Panc1 (cell line): ENCODE data around the gene P3H3. TPM values are rescaled to one million over a fixed set of nuclear protein-coding genes. Genes with fewer than 3 reads are reported as not detected.

Source experiments
- ATAC-seq: fragments of 200-7000 bp; cut with Tn5 transposase; 2 replicates; pipeline ENCODE4 v1.9.1; 2020; ENCODE audit warnings: mild to moderate bottlenecking, moderate library complexity
- BruUV-seq: library from RNA; stranded (reverse); fragments of 400-500 nt; replicated peaks from 2 replicates; lab custom pipeline; 2021; lab: Mats Ljungman, UMichigan
- CTCF ChIA-PET: fragments of 300-600 bp; sonication (Branson Sonifier 250); formaldehyde crosslinking; loops from one replicate; lab custom pipeline; 2022; ENCODE audit warnings: antibody characterized with exemption; lab: Charles Lee
- POLR2A ChIA-PET: fragments of 300-600 bp; sonication (Branson Sonifier 250); formaldehyde crosslinking; loops from one replicate; lab custom pipeline; 2022; ENCODE audit warnings: antibody characterized with exemption; lab: Charles Lee
- DNase-seq: peaks from one replicate; pipeline ENCODE4 v3.0.0-alpha.2; 2010; ENCODE audit warnings: low read depth, low spot score
- H3K27ac ChIP-seq: 2 replicates; pipeline ENCODE4 v1.5.1; 2011; ENCODE audit warnings: mild to moderate bottlenecking, low read length, inconsistent platforms
- H3K27me3 ChIP-seq: fragments of 200-500 bp; sonication (Bioruptor generic); 2 replicates; pipeline ENCODE4 v1.6.0; 2014; ENCODE audit warnings: low read length, inconsistent platforms; ENCODE audit not compliant: control insufficient read depth, insufficient read depth
- H3K36me3 ChIP-seq: fragments of 200-500 bp; sonication (Bioruptor generic); 2 replicates; pipeline ENCODE4 v1.5.1; 2014; ENCODE audit warnings: inconsistent platforms, mild to moderate bottlenecking, low read length, moderate library complexity; ENCODE audit not compliant: control insufficient read depth, insufficient read depth
- H3K4me1 ChIP-seq: 2 replicates; pipeline ENCODE4 v1.5.1; 2011; ENCODE audit warnings: inconsistent platforms, mild to moderate bottlenecking, low read length, moderate library complexity; ENCODE audit not compliant: control insufficient read depth, insufficient read depth
- H3K4me3 ChIP-seq, 2 experiments: 2 replicates each; pipeline ENCODE4 v1.5.1; 2011 to 2012; ENCODE audit warnings: low read depth in 2 of 2, low read length in 2 of 2, mild to moderate bottlenecking in 2 of 2, inconsistent platforms in 1 of 2, moderate library complexity in 1 of 2
- H3K9me3 ChIP-seq: fragments of 200-500 bp; sonication (Bioruptor generic); 2 replicates; pipeline ENCODE4 v1.5.1; 2014; ENCODE audit warnings: low read depth, mild to moderate bottlenecking, inconsistent platforms, low read length, moderate library complexity; ENCODE audit not compliant: control insufficient read depth, insufficient read depth
- POLR2AphosphoS5 ChIP-seq: IDR thresholded peaks from 2 replicates; pipeline ENCODE4 v1.6.1; 2012; ENCODE audit warnings: mild to moderate bottlenecking, low read depth, low read length, moderate library complexity
- SIN3A ChIP-seq: IDR thresholded peaks from 2 replicates; pipeline ENCODE4 v1.6.1; 2012; ENCODE audit warnings: low read depth, mild to moderate bottlenecking, low read length, moderate library complexity, borderline replicate concordance; ENCODE audit not compliant: insufficient read depth
- TCF7L2 ChIP-seq: IDR thresholded peaks from 2 replicates; pipeline ENCODE4 v1.6.1; 2011; ENCODE audit warnings: mild to moderate bottlenecking, low read depth, low read length, inconsistent platforms
- in situ Hi-C: cut with HindIII; loops from 2 replicates; pipeline ENCODE4 v1.10.0; 2016; ENCODE audit warnings: low sequenced_read_pairs, low pct_unique_long_range_greater_than_20kb
- intact Hi-C: fragments of 100-400 bp; cut with micrococcal nuclease; formaldehyde crosslinking; loops from one replicate; pipeline ENCODE4 v1.10.0; 2022; ENCODE audit not compliant: unreplicated experiment
- total RNA-seq: library from RNA; stranded (reverse); gene quantifications from one replicate; pipeline ENCODE4 v1.2.1, GENCODE V29; 2021; ENCODE audit not compliant: unreplicated experiment
- TF ChIP-seq, protein P1 (sequence below): fragments of 450-650 bp; IDR thresholded peaks from 2 replicates; pipeline ENCODE4 v1.5.1; 2017; ENCODE audit warnings: mild to moderate bottlenecking
- TF ChIP-seq, protein P2 (sequence below), 2 experiments: IDR thresholded peaks; 2 replicates each; pipeline ENCODE4 v1.6.1; 2011 to 2012; ENCODE audit warnings: low read depth in 2 of 2, control low read depth in 1 of 2, low read length in 1 of 2, mild to moderate bottlenecking in 1 of 2, moderate library complexity in 1 of 2; ENCODE audit not compliant: insufficient read depth in 1 of 2

The P3H3 gene
- total RNA-seq, 1 experiment from 2014 or later, result 11.0 TPM

DNA sequence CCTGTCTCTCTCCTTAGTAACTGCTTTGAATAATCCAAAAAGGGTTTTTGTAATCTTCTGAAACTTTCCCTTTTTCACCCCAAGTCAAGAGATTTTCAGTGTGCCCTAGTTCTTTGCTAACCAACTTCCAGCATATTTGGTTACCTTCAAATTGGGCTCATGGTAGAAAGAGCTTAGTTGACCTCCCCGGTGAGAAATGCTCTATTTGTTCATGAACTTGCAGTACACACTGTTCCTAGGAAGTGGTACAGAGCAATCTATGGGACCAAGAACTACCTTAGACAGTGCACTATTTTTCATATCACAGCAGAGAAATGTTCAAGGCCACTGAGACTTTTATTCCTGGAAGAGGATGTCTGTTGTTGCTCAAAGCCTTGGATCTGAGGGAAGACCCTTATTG is 25.4 kb downstream of the P3H3 start:
- in situ Hi-C loops (no loop called here), intact Hi-C loops (no loop called here)
- TF ChIP-seq TCF7L2 (no peak), POLR2AphosphoS5 (no peak), SIN3A (no peak)
- TF ChIP-seq, protein P1, sequence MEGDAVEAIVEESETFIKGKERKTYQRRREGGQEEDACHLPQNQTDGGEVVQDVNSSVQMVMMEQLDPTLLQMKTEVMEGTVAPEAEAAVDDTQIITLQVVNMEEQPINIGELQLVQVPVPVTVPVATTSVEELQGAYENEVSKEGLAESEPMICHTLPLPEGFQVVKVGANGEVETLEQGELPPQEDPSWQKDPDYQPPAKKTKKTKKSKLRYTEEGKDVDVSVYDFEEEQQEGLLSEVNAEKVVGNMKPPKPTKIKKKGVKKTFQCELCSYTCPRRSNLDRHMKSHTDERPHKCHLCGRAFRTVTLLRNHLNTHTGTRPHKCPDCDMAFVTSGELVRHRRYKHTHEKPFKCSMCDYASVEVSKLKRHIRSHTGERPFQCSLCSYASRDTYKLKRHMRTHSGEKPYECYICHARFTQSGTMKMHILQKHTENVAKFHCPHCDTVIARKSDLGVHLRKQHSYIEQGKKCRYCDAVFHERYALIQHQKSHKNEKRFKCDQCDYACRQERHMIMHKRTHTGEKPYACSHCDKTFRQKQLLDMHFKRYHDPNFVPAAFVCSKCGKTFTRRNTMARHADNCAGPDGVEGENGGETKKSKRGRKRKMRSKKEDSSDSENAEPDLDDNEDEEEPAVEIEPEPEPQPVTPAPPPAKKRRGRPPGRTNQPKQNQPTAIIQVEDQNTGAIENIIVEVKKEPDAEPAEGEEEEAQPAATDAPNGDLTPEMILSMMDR, result no peak
- TF ChIP-seq, protein P2, sequence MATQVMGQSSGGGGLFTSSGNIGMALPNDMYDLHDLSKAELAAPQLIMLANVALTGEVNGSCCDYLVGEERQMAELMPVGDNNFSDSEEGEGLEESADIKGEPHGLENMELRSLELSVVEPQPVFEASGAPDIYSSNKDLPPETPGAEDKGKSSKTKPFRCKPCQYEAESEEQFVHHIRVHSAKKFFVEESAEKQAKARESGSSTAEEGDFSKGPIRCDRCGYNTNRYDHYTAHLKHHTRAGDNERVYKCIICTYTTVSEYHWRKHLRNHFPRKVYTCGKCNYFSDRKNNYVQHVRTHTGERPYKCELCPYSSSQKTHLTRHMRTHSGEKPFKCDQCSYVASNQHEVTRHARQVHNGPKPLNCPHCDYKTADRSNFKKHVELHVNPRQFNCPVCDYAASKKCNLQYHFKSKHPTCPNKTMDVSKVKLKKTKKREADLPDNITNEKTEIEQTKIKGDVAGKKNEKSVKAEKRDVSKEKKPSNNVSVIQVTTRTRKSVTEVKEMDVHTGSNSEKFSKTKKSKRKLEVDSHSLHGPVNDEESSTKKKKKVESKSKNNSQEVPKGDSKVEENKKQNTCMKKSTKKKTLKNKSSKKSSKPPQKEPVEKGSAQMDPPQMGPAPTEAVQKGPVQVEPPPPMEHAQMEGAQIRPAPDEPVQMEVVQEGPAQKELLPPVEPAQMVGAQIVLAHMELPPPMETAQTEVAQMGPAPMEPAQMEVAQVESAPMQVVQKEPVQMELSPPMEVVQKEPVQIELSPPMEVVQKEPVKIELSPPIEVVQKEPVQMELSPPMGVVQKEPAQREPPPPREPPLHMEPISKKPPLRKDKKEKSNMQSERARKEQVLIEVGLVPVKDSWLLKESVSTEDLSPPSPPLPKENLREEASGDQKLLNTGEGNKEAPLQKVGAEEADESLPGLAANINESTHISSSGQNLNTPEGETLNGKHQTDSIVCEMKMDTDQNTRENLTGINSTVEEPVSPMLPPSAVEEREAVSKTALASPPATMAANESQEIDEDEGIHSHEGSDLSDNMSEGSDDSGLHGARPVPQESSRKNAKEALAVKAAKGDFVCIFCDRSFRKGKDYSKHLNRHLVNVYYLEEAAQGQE (IDR thresholded peaks at IDR 0.05; ENCODE audit: insufficient read depth in 1 of 2, low read depth in 2 of 2, low read length in 1 of 2), result no peak
- DNase-seq, result no peak
- no peaks in the 10 kb centered on the region for H3K9me3 ChIP-seq
- no TSS peak for BruUV-seq
- peaks cover 15% of the 10 kb centered on the region for H3K4me1 ChIP-seq
- ChIA-PET CTCF (no interaction called here), POLR2A (no interaction called here)
- no peaks in the 10 kb centered on the region for H3K27me3 ChIP-seq
- 0 out of 2 replicates have a peak overlapping the region, but pooled peaks have one; percentile 72 for H3K27ac ChIP-seq
- H3K4me3 ChIP-seq, result peak overlapping the region in 1 of 2 experiments; percentile 75; a peak in 1 of 4 replicates
- peaks cover 13% of the 10 kb centered on the region for H3K36me3 ChIP-seq
- no peak for ATAC-seq

DNA sequence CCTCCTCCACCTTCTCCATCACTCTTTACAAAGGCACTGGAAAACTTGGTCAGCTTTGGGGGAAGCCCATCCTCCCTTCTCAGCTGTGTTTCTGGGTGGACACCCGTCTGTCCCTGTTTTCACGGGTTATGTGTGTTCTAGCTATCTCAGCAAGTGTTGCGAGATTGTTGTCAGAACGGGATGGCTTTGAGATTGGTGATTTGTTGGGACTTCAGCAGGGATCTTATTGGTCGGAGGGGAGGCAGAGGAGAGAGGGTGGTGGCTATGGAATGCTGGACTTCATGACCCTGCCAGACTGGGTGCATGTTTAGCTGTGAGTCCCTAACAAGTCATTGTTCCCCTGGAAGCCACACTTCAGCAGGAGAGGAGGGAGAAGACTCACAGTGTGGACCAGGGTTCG is 25.8 kb downstream of the P3H3 start:
- Histone ChIP-seq H3K4me1 (peaks cover 15% of the 10 kb centered on the region), H3K27ac (no peak overlapping the region), H3K36me3 (peaks cover 11% of the 10 kb centered on the region), H3K27me3 (no peaks in the 10 kb centered on the region), H3K4me3 (no peak overlapping the region), H3K9me3 (no peaks in the 10 kb centered on the region)
- BruUV-seq, result no TSS peak
- in situ Hi-C loops, result no loop called here
- TF ChIP-seq SIN3A, result no peak
- TF ChIP-seq TCF7L2, result no peak
- no peak for TF ChIP-seq POLR2AphosphoS5
- TF ChIP-seq, protein P1, result no peak
- TF ChIP-seq, protein P2 (IDR thresholded peaks at IDR 0.05; ENCODE audit: insufficient read depth in 1 of 2, low read depth in 2 of 2, low read length in 1 of 2), result no peak
- no peak for DNase-seq
- ATAC-seq, result no peak
- intact Hi-C loops, result no loop called here
- CTCF ChIA-PET, result no interaction called here
- POLR2A ChIA-PET, result no interaction called here
